ENCODE data around the gene SAMD4A. TPM values are rescaled to one million over a fixed set of nuclear protein-coding genes. Genes with fewer than 3 reads are reported as not detected.

SAMD4A gene
- total RNA-seq, 2 experiments from 2014 or later, result 0.06 to 1.0 TPM

DNA sequence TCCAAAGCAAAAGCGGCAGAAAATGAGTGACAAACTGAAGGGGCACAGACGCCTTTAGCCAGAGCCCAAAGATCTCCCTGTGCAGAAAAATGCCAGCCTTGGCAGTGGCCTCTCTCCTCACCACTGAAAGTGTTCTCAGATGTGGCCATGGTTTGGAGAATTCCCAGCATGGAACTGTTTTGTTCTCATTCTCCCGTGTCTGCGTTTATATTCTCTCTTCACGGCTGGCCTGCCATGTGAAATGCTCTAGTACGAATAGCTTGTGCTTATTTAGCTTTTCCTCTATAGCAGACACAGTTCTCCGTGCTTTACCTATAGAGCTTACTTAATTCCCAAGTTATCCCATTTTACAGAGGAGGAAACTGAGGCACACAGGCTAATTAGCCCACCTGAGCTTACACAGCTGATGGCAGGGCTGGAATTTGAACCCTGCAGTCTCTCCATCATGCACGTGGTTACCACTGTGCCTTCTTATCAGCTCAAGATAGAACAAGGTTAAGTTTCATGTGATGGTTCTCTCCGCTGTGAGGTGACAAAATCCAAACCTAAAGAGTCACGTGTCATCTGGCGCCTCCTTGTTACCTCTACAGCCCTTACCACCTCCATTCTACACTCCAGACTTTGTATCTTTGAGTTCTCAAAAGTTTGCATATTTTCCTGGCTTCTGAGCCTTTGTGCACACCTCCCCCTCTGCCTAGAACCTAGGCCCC is 194.1 kb downstream of the SAMD4A start:
- ChIA-PET POLR2A (no interaction called here), CTCF (ENCODE audit: unreplicated experiment) (no interaction called here)
- Histone ChIP-seq H3K4me1 (ENCODE audit: insufficient read depth, low read length, poor library complexity, severe bottlenecking) (no peaks in the 10 kb centered on the region), H3K79me2 (ENCODE audit: insufficient read depth, low read depth, low read length) (no peaks in the 10 kb centered on the region), H3K9me2 (ENCODE audit: insufficient read depth, low read length) (no peaks in the 10 kb centered on the region), H4K20me1 (ENCODE audit: insufficient read depth, low read length) (no peaks in the 10 kb centered on the region), H3K4me3 (ENCODE audit: low read depth, low read length, poor library complexity, severe bottlenecking) (no peak overlapping the region), H3K4me2 (ENCODE audit: low read length) (no peak overlapping the region), H3K36me3 (ENCODE audit: insufficient read depth, low read length) (no peaks in the 10 kb centered on the region), H3K27ac (ENCODE audit: low read depth, low read length, poor library complexity, severe bottlenecking) (no peak overlapping the region), H3K9me3 (ENCODE audit: low read length) (no peaks in the 10 kb centered on the region), H2AFZ (ENCODE audit: low read length) (no peak overlapping the region)
- DNase-seq (ENCODE audit: low spot score), result no peak
- BruUV-seq (replicated peaks), result no TSS peak
- intact Hi-C loops (cut with micrococcal nuclease; ENCODE audit: unreplicated experiment), result no loop called here
- no peak for TF ChIP-seq EZH2phosphoT487 (IDR thresholded peaks at IDR 0.05; ENCODE audit: borderline replicate concordance, low read depth, low read length)
- TF ChIP-seq, protein P1, sequence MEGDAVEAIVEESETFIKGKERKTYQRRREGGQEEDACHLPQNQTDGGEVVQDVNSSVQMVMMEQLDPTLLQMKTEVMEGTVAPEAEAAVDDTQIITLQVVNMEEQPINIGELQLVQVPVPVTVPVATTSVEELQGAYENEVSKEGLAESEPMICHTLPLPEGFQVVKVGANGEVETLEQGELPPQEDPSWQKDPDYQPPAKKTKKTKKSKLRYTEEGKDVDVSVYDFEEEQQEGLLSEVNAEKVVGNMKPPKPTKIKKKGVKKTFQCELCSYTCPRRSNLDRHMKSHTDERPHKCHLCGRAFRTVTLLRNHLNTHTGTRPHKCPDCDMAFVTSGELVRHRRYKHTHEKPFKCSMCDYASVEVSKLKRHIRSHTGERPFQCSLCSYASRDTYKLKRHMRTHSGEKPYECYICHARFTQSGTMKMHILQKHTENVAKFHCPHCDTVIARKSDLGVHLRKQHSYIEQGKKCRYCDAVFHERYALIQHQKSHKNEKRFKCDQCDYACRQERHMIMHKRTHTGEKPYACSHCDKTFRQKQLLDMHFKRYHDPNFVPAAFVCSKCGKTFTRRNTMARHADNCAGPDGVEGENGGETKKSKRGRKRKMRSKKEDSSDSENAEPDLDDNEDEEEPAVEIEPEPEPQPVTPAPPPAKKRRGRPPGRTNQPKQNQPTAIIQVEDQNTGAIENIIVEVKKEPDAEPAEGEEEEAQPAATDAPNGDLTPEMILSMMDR (conservative IDR thresholded peaks at IDR 0.05; ENCODE audit: low read length), result no peak

DNA sequence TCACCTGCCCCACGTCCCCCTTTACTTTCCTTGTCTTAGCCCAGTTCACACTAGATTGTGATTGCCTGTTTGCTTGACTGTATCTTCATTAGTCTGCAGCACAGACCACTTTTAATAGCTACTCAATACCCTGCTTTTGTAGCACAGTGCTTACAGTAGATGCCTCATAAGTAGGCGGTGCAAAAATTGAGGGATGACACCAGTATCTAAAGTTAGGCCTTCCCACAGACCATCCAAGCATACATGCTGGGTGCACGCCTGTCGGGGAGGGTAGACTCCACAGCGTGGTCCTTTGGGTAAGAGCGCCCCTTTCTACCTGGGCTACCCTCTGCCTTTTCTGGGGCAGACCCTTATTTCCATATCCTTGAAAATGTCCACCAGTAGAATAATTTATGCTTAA is 194.9 kb downstream of the SAMD4A start:
- Histone ChIP-seq H3K27ac (ENCODE audit: low read depth, low read length, poor library complexity, severe bottlenecking) (no peak overlapping the region), H3K4me1 (ENCODE audit: insufficient read depth, low read length, poor library complexity, severe bottlenecking) (no peaks in the 10 kb centered on the region), H3K79me2 (ENCODE audit: insufficient read depth, low read depth, low read length) (no peaks in the 10 kb centered on the region), H3K4me2 (ENCODE audit: low read length) (no peak overlapping the region), H3K9me2 (ENCODE audit: insufficient read depth, low read length) (no peaks in the 10 kb centered on the region), H3K36me3 (ENCODE audit: insufficient read depth, low read length) (no peaks in the 10 kb centered on the region), H3K9me3 (ENCODE audit: low read length) (no peaks in the 10 kb centered on the region), H3K4me3 (ENCODE audit: low read depth, low read length, poor library complexity, severe bottlenecking) (no peak overlapping the region), H2AFZ (ENCODE audit: low read length) (no peak overlapping the region), H4K20me1 (ENCODE audit: insufficient read depth, low read length) (no peaks in the 10 kb centered on the region)
- DNase-seq (ENCODE audit: low spot score), result no peak
- ChIA-PET POLR2A (no interaction called here), CTCF (ENCODE audit: unreplicated experiment) (no interaction called here)
- no peak for TF ChIP-seq EZH2phosphoT487 (IDR thresholded peaks at IDR 0.05; ENCODE audit: borderline replicate concordance, low read depth, low read length)
- TF ChIP-seq, protein P1 (conservative IDR thresholded peaks at IDR 0.05; ENCODE audit: low read length), result no peak
- intact Hi-C loops (cut with micrococcal nuclease; ENCODE audit: unreplicated experiment), result no loop called here
- no TSS peak for BruUV-seq (replicated peaks)

DNA sequence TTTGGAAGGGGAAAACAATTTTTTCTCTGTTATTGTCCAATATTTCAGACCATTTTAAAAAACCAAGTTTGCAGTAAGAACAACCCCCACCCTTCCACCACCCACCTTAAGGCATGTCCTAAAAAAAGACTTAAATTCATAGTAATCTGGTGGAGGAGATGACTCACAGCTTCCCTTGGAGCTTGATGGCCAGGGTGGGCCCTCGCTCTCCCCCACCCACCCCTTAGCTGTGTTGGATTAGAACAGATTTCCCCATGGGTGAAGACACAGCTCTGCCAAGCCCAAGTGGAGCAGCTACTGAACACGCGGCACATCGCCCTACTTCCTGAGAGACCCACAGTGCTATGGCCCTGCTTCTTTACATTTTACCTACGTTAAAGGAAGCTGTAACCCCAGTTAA is 195.4 kb downstream of the SAMD4A start:
- Histone ChIP-seq H3K27ac (ENCODE audit: low read depth, low read length, poor library complexity, severe bottlenecking) (no peak overlapping the region), H3K79me2 (ENCODE audit: insufficient read depth, low read depth, low read length) (no peaks in the 10 kb centered on the region), H3K4me1 (ENCODE audit: insufficient read depth, low read length, poor library complexity, severe bottlenecking) (no peaks in the 10 kb centered on the region), H3K9me2 (ENCODE audit: insufficient read depth, low read length) (no peaks in the 10 kb centered on the region), H3K36me3 (ENCODE audit: insufficient read depth, low read length) (no peaks in the 10 kb centered on the region), H3K4me2 (ENCODE audit: low read length) (no peak overlapping the region), H4K20me1 (ENCODE audit: insufficient read depth, low read length) (no peaks in the 10 kb centered on the region), H3K9me3 (ENCODE audit: low read length) (no peaks in the 10 kb centered on the region), H2AFZ (ENCODE audit: low read length) (no peak overlapping the region), H3K4me3 (ENCODE audit: low read depth, low read length, poor library complexity, severe bottlenecking) (no peak overlapping the region)
- no peak for TF ChIP-seq EZH2phosphoT487 (IDR thresholded peaks at IDR 0.05; ENCODE audit: borderline replicate concordance, low read depth, low read length)
- TF ChIP-seq, protein P1 (conservative IDR thresholded peaks at IDR 0.05; ENCODE audit: low read length), result no peak
- ChIA-PET CTCF (ENCODE audit: unreplicated experiment) (no interaction called here), POLR2A (interaction anchor here (0.7 kb wide), 1 partner anchor 30 kb away, joined by 3 read pairs; no protein-coding TSS in a partner anchor)
- intact Hi-C loops (cut with micrococcal nuclease; ENCODE audit: unreplicated experiment), result no loop called here
- no peak for DNase-seq (ENCODE audit: low spot score)
- BruUV-seq (replicated peaks), result no TSS peak
